Measurements from ENCODE around the gene SMTNL1. TPM values are rescaled to one million over a fixed set of nuclear protein-coding genes. Genes with fewer than 3 reads are reported as not detected.

The SMTNL1 gene
- polyA plus RNA-seq, 1 of the 3 experiments (the other 2 are of a cell fraction), result not detected

DNA sequence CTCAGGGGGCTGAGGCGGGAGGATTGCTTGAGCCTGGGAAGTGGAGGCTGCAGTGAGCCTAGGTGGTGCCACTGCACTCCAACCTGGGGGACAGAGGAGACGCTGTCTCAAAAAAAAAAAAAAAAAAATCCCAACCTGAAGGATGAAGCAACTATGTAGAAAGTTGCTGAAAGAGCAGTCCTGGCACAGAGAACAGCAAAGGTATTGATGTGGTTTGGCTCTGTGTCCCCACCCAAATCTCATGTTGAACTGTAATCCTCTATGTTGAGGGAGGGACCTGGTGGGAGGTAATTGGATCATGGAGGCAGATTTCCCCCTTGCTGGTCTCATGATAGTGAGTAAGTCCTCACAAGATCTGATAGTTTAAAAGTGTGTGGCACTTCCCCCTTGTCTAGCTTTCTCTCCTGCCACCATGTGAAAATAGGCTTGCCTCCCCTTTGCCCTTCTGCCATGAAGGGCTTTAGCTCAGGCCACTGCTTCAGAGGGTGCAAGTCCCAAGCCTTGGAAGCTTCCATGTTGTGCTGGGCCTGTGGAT is 49.4 kb downstream of the SMTNL1 start:
- WGBS (ENCODE audit: low lambda C conversion rate), result 20% methylated on average over 2 of the region's 2 CpGs
- H3F3A ChIP-seq (replicated peaks; ENCODE audit: insufficient read depth), result no peaks in the 10 kb centered on the region
- no peak overlapping the region for H3K27ac ChIP-seq (ENCODE audit: low read depth in 2 of 2, low read length in 1 of 2)
- DNase-seq, result no peak
- no peaks in the 10 kb centered on the region for H3K9me3 ChIP-seq
- ChIA-PET CTCF (interaction anchor here (4.6 kb wide), 1 partner anchor 19 kb away, joined by 15 read pairs; the partner anchor contains the start of gene UBE2L6), POLR2A (no interaction called here)
- H3K79me2 ChIP-seq (ENCODE audit: insufficient read depth), result no peaks in the 10 kb centered on the region
- no peaks in the 10 kb centered on the region for H4K20me1 ChIP-seq (ENCODE audit: insufficient read depth)
- H2AFZ ChIP-seq (ENCODE audit: low read depth), result no peak overlapping the region
- H3K9ac ChIP-seq, result no peak overlapping the region
- H3K36me3 ChIP-seq (replicated peaks in 1 of 2; ENCODE audit: control insufficient read depth in 1 of 2, insufficient read depth in 2 of 2, low read length in 1 of 2), result no peaks in the 10 kb centered on the region
- no peaks in the 10 kb centered on the region for H3K4me1 ChIP-seq (ENCODE audit: control insufficient read depth in 1 of 2, insufficient read depth in 2 of 2, low read depth in 1 of 2, low read length in 1 of 2)
- no peaks in the 10 kb centered on the region for H3K9me2 ChIP-seq
- no peaks in the 10 kb centered on the region for H3K27me3 ChIP-seq (ENCODE audit: insufficient read depth)
- H3K4me3 ChIP-seq (ENCODE audit: low read depth in 2 of 2, low read length in 1 of 2), result no peak overlapping the region
- no peak overlapping the region for H3K4me2 ChIP-seq
- TF ChIP-seq, protein P1, sequence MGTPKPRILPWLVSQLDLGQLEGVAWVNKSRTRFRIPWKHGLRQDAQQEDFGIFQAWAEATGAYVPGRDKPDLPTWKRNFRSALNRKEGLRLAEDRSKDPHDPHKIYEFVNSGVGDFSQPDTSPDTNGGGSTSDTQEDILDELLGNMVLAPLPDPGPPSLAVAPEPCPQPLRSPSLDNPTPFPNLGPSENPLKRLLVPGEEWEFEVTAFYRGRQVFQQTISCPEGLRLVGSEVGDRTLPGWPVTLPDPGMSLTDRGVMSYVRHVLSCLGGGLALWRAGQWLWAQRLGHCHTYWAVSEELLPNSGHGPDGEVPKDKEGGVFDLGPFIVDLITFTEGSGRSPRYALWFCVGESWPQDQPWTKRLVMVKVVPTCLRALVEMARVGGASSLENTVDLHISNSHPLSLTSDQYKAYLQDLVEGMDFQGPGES (IDR thresholded peaks at IDR 0.05; ENCODE audit: low read depth, low read length), result no peak
- TF ChIP-seq JUND (IDR thresholded peaks at IDR 0.05) (no peak), POLR2AphosphoS5 (IDR thresholded peaks at IDR 0.05; ENCODE audit: low read depth, low read length) (no peak), MEF2A (IDR thresholded peaks at IDR 0.05; ENCODE audit: borderline replicate concordance, low read depth) (no peak), RCOR1 (IDR thresholded peaks at IDR 0.05; ENCODE audit: low read length) (no peak), NFIC (IDR thresholded peaks at IDR 0.05; ENCODE audit: borderline replicate concordance) (no peak), TEAD4 (IDR thresholded peaks at IDR 0.05; ENCODE audit: borderline replicate concordance, insufficient read depth) (no peak), RAD21 (IDR thresholded peaks at IDR 0.05; ENCODE audit: low read length) (no peak), GATA2 (CRISPR knock-in tag; IDR thresholded peaks at IDR 0.05) (no peak), RFX5 (IDR thresholded peaks at IDR 0.05; ENCODE audit: low read length) (no peak), NRF1 (IDR thresholded peaks at IDR 0.05; ENCODE audit: low read depth, low read length) (no peak), TCF12 (IDR thresholded peaks at IDR 0.05) (no peak), CHD2 (IDR thresholded peaks at IDR 0.05; ENCODE audit: low read length, partially characterized antibody) (no peak), EZH2phosphoT487 (IDR thresholded peaks at IDR 0.05; ENCODE audit: borderline replicate concordance, low read depth) (no peak)
- TF ChIP-seq, protein P2, sequence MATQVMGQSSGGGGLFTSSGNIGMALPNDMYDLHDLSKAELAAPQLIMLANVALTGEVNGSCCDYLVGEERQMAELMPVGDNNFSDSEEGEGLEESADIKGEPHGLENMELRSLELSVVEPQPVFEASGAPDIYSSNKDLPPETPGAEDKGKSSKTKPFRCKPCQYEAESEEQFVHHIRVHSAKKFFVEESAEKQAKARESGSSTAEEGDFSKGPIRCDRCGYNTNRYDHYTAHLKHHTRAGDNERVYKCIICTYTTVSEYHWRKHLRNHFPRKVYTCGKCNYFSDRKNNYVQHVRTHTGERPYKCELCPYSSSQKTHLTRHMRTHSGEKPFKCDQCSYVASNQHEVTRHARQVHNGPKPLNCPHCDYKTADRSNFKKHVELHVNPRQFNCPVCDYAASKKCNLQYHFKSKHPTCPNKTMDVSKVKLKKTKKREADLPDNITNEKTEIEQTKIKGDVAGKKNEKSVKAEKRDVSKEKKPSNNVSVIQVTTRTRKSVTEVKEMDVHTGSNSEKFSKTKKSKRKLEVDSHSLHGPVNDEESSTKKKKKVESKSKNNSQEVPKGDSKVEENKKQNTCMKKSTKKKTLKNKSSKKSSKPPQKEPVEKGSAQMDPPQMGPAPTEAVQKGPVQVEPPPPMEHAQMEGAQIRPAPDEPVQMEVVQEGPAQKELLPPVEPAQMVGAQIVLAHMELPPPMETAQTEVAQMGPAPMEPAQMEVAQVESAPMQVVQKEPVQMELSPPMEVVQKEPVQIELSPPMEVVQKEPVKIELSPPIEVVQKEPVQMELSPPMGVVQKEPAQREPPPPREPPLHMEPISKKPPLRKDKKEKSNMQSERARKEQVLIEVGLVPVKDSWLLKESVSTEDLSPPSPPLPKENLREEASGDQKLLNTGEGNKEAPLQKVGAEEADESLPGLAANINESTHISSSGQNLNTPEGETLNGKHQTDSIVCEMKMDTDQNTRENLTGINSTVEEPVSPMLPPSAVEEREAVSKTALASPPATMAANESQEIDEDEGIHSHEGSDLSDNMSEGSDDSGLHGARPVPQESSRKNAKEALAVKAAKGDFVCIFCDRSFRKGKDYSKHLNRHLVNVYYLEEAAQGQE (IDR thresholded peaks at IDR 0.05; ENCODE audit: low read depth, low read length), result no peak
- TF ChIP-seq, protein P3, sequence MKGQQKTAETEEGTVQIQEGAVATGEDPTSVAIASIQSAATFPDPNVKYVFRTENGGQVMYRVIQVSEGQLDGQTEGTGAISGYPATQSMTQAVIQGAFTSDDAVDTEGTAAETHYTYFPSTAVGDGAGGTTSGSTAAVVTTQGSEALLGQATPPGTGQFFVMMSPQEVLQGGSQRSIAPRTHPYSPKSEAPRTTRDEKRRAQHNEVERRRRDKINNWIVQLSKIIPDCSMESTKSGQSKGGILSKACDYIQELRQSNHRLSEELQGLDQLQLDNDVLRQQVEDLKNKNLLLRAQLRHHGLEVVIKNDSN (IDR thresholded peaks at IDR 0.05; ENCODE audit: borderline replicate concordance, low read depth), result no peak
- TF ChIP-seq, protein P4, sequence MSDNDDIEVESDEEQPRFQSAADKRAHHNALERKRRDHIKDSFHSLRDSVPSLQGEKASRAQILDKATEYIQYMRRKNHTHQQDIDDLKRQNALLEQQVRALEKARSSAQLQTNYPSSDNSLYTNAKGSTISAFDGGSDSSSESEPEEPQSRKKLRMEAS (IDR thresholded peaks at IDR 0.05; ENCODE audit: low read depth), result no peak
- TF ChIP-seq, protein P5, sequence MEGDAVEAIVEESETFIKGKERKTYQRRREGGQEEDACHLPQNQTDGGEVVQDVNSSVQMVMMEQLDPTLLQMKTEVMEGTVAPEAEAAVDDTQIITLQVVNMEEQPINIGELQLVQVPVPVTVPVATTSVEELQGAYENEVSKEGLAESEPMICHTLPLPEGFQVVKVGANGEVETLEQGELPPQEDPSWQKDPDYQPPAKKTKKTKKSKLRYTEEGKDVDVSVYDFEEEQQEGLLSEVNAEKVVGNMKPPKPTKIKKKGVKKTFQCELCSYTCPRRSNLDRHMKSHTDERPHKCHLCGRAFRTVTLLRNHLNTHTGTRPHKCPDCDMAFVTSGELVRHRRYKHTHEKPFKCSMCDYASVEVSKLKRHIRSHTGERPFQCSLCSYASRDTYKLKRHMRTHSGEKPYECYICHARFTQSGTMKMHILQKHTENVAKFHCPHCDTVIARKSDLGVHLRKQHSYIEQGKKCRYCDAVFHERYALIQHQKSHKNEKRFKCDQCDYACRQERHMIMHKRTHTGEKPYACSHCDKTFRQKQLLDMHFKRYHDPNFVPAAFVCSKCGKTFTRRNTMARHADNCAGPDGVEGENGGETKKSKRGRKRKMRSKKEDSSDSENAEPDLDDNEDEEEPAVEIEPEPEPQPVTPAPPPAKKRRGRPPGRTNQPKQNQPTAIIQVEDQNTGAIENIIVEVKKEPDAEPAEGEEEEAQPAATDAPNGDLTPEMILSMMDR (IDR thresholded peaks at IDR 0.05), result no peak

Measured in SK-N-SH (cell line).